GM18867 (cell line): Measurements from ENCODE around the gene PRKCB.
"Not testable (repeated sequence)": the region's sequence is repeated elsewhere in the genome, so short reads cannot be mapped to it uniquely, and the experiment has no call there.

ENCODE experiments used
- ATAC-seq: cut with Tn5 transposase; IDR thresholded peaks from one replicate; pipeline ENCODE4 v1.9.1; 2021; ENCODE audit warnings: mild to moderate bottlenecking, moderate library complexity; ENCODE audit not compliant: unreplicated experiment

The PRKCB gene

DNA sequence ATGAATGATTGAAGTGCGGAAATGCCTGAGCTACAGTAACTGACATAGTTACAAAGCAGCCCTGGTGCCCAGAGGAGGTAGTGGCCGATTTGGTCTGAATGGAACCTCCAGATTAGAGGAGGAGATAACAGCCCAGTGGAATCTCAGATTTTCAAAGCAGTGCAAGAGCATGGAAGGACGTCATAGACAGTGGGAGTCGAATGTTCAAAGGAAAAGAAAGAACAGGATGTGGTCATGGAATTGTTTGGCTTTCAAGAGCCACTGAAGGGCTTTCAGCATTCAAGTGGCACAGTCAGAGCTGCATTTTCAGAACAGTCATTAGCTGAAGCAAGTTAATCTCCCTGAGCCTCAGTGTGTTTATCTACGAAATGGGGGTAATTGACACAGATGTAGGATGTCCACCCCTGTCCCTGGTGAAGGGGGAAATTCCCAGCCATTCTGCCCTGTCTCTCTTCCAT lies 315.7 kb downstream of the PRKCB start:
- no peak for ATAC-seq

DNA sequence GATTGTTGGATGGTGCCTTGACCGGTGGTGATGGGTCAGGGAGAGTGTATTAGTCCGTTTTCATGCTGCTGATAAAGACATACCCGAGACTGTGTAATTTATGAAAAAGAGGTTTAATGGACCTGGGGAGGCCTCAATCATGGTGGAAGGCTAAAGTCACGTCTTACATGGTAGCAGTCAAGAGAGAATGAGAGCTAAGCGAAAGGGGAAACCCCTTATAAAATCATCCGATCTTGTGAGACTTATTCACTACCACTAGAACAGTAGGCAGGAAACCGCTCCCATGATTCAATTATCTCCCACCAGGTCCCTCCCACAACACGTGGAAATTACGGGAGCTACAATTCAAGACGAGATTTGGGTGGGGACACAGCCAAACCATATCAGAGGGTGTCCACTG lies 316.3 kb downstream of the PRKCB start:
- ATAC-seq = not testable (repeated sequence)

GRCh38 chr16:24152826-24153225 lies 317.0 kb downstream of the PRKCB start:
- ATAC-seq = no peak

DNA sequence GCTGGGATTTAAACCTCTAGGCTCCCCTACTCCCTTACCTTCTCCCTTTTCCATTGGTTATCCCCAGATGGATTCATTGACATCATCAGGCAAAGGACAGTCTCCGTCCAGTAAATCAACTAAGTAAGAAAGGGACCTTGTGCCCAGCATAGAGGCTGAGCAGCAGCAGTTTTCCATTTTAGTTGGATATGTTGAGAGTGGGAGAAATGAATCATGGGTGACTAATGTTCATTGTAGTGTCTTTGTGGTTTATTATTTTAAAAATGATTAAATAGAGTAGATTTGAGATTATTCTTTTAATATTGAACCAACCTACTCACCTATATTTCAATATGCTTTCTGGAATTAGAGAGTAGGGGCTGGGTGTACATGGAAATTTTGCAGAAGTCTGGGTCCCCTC lies 321.0 kb downstream of the PRKCB start:
- no peak for ATAC-seq

GRCh38 chr16:24163935-24164334 lies 328.2 kb downstream of the PRKCB start:
- ATAC-seq = no peak

DNA sequence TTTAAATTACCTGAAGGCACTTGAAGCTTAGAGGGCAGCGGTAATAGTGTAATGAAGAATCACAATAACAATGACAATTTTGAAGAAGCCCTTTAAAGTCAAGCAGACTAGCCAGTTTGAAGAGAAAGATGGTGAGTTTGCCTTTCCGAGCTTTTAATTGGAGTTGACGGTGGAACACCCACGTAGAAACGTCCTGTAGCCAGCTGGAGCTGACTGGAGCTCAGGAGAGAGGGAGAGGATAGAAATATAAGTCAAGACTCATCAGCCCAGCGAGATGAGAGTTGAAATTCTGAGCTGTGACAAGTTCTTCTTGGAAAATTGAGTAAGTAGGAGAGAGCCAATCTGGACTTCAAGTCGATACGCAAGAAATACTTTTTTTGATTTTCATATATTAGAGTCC lies 328.6 kb downstream of the PRKCB start:
- ATAC-seq = no peak

DNA sequence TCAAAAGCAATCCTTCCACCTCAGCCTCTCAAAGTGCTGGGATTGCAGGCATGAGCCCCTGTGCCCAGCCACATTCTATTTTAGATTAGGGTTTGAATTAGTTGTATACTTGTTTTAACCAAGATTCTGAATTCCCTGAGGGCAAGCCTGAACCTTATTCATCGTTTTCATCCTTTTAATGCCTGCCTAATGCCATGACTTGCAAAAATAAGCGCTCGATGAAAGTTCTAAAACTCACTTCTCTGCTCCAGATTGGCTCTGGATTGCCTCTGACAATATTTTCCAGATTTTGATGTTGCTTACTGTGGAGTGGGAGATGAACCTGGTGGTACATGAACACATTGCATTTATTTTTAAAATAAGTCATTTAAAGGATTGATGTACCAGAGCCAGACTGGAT lies 329.5 kb downstream of the PRKCB start:
- no peak for ATAC-seq

- ATAC-seq = no peak
These were observed 331.1 kb downstream of the PRKCB start for GRCh38 chr16:24166661-24167528.

DNA sequence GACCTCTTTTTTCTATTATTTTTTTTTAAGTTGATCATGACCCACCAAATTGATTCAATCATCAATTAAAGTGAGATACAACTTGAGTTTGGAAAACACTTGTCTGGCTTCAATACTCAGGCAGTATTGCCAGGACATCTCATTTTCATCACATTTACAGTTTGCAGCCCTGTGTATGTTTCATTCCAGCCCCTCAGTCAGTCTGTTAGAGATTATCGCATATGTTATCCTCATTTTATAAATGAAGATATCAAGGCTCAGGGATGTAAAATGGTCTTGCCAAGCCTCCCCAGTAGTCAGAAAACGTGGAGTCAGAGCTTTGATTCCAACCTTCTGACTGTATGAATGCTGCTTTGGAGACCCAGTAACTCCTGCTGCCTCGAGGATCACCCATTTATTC lies 333.1 kb downstream of the PRKCB start:
- no peak for ATAC-seq

DNA sequence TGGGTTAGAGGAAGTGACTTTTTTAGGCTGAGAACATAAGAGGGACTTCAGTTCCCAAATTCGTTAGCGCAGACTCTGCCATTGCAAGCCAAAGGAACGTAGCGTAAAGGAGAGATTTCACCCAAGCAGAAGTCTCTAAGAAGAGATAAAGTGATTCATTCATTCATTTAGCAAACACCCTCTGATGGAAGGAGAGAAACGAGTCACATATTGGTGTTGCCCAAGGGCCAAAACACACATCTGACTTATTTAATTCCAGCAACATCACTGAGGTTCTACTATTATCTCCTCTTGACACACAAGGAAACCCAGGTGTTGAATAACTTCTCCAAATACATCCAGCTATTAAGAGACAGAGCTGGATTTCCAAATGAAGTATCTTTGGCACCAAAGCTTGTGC lies 334.6 kb downstream of the PRKCB start:
- no peak for ATAC-seq

GRCh38 chr16:24174504-24174903 lies 338.7 kb downstream of the PRKCB start:
- no peak for ATAC-seq

DNA sequence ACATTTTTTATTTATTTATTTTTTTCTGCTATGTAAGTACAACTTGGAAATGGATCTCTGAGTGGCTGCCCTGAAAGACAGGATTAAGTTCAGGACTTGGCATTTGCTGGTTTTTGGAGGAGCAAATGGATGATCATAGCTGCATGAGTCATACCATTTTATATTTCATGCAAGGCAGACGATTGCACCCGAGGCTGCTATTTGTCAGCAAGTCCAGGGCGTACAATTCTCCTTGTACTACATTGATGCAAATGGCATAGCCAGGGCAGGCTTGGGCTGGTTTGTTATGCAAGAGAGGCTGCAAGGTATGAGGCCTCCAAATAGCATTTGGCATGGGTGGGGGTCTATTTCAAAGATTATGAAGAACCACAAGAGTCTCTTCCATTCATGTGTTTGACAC lies 339.2 kb downstream of the PRKCB start:
- ATAC-seq = no peak

DNA sequence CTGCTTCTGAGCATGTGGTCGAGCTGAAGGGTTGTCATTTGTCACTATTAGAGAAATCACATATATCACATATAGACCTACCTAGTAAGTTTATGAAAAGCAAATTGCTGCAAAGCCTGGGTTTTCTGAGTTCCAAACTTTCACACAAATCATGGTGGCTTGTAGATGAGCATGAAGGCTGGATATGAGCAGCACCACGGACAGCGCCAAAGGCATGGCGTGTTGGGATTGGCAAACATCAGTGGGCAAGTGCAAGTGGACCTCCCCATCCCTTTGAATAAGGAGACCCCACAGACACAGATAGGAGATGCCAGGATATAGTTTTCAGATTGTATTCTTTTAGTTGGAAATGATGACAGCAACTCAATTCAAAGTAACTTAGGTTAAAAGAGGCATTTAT lies 342.7 kb downstream of the PRKCB start:
- no peak for ATAC-seq

GRCh38 chr16:24180451-24180850 lies 344.7 kb downstream of the PRKCB start:
- ATAC-seq = no peak

DNA sequence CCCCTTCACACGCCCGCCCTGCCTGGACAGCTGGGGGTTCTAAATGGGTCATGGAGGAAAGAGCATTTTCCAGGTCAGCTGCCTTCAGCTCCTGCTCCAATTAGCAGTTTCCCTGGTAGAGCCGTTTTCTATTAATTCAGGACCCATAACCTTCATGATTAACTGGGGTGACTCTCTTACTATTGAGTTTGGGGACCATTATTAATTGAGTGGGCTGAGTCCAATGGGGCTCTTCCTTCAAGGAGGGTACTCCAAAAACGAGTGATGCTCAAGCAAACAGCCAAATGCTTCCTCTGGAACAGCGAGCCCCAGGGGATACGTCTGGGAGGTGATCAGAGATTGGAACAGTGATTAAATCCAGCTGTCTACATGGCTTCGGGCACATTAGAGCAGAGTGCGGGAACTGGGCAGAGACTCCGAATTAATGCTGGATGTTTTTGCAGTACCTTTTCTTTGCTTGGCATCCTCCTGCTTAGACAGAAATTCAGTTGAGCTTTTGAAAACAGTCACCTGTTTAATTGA lies 352.3 kb downstream of the PRKCB start:
- no peak for ATAC-seq

- ATAC-seq = no peak
These were observed 353.1 kb downstream of the PRKCB start for GRCh38 chr16:24188751-24189318.

DNA sequence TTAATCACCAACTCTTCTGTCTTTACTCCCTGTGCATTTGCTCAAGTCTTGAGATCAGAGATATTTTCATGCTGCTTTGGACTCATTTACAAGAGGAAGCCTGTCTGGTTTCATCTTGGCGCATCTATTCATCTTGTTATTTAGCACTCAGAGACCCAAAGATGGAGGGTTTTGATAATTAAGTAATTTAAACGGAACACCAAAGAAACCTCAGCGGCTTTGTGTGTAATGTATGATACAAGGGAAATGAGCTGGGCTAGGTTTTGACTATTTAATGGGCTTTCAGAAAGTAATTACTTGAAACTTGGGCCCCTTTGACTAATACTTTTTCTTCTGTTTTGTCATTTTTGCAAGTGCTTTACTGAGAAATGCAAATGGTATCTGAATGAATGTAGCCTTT lies 354.2 kb downstream of the PRKCB start:
- ATAC-seq = no peak

GRCh38 chr16:24191876-24192402 lies 356.2 kb downstream of the PRKCB start:
- ATAC-seq = no peak

DNA sequence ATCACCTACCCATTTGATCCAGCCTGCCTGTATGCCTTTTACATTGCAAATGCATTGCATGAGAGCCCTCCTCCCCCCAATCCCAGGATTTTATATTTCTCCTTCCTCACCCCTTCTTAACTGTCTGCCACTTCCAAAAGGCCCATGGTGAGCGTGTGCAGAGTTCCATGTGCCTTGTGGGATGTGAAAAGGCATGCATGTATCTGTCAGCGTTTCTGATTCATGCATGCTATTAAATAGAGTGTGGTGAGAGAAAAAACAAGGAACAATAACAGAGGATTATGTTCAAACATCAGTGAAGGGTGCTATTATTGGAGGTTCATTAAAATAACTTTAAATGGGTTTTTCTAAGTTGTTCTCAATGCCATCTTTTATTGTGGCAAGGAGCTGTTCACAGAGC lies 359.4 kb downstream of the PRKCB start:
- ATAC-seq = no peak

- ATAC-seq = no peak
These were observed 363.2 kb downstream of the PRKCB start for GRCh38 chr16:24198807-24199533.

GRCh38 chr16:24203675-24204074 lies 367.9 kb downstream of the PRKCB start:
- ATAC-seq = no peak
